A673 (cell line): Measurements from ENCODE around the gene SHISA7. TPM values are rescaled to one million over a fixed set of nuclear protein-coding genes. Genes with fewer than 3 reads are reported as not detected.
"Not testable (repeated sequence)": the region's sequence is repeated elsewhere in the genome, so short reads cannot be mapped to it uniquely, and the experiment has no call there.

Experiments used
- BruUV-seq: library from RNA; stranded (reverse); fragments of 400-500 nt; replicated peaks from 2 replicates; lab custom pipeline; 2021; lab: Mats Ljungman, UMichigan
- CTCF ChIA-PET: fragments of 300-600 bp; sonication (Branson Sonifier 250); formaldehyde crosslinking; loops from one replicate; lab custom pipeline; 2022; ENCODE audit warnings: antibody characterized with exemption; lab: Charles Lee
- POLR2A ChIA-PET: fragments of 300-600 bp; sonication (Branson Sonifier 250); formaldehyde crosslinking; loops from one replicate; lab custom pipeline; 2022; ENCODE audit warnings: antibody characterized with exemption; ENCODE audit not compliant: low non-redundant PET; lab: Charles Lee
- DNase-seq: peaks from one replicate; pipeline ENCODE4 v3.0.0-alpha.2; 2015; ENCODE audit warnings: low spot score
- H3K27ac ChIP-seq: fragments of 200-600 bp; sonication (generic); 2 replicates; pipeline ENCODE4 v1.5.1; 2016; ENCODE audit warnings: mixed run types, low read depth, mild to moderate bottlenecking, mixed read lengths, antibody characterized with exemption, low read length; ENCODE audit not compliant: poor library complexity, severe bottlenecking
- H3K27me3 ChIP-seq: fragments of 200-600 bp; sonication (generic); replicated peaks from 2 replicates; pipeline ENCODE4 v1.6.1; 2017; ENCODE audit warnings: mixed run types, low read depth, mild to moderate bottlenecking, mixed read lengths, antibody characterized with exemption, low read length; ENCODE audit not compliant: insufficient read depth, poor library complexity
- H3K36me3 ChIP-seq: fragments of 200-600 bp; sonication (generic); 2 replicates; pipeline ENCODE4 v1.6.1; 2016; ENCODE audit warnings: mixed run types, mild to moderate bottlenecking, mixed read lengths, antibody characterized with exemption, low read length; ENCODE audit not compliant: insufficient read depth, poor library complexity, severe bottlenecking
- H3K4me1 ChIP-seq: fragments of 200-600 bp; sonication (generic); 2 replicates; pipeline ENCODE4 v1.6.1; 2017; ENCODE audit warnings: mixed run types, mild to moderate bottlenecking, mixed read lengths, antibody characterized with exemption, low read length; ENCODE audit not compliant: insufficient read depth, poor library complexity, severe bottlenecking
- H3K4me3 ChIP-seq: fragments of 200-600 bp; sonication (generic); 2 replicates; pipeline ENCODE4 v1.5.1; 2016; ENCODE audit warnings: low read depth, mixed run types, mild to moderate bottlenecking, mixed read lengths, low read length; ENCODE audit not compliant: poor library complexity, severe bottlenecking
- H3K9me3 ChIP-seq: fragments of 200-600 bp; sonication (generic); 2 replicates; pipeline ENCODE4 v1.6.1; 2016; ENCODE audit warnings: mixed run types, low read depth, mild to moderate bottlenecking, mixed read lengths, antibody characterized with exemption, low read length; ENCODE audit not compliant: poor library complexity, severe bottlenecking
- EZH2 ChIP-seq: fragments of 200-600 bp; sonication (generic); IDR thresholded peaks from 2 replicates; pipeline ENCODE4 v1.6.1; 2017; ENCODE audit warnings: borderline replicate concordance, low read depth, mild to moderate bottlenecking, mixed read lengths, antibody characterized with exemption, low read length; ENCODE audit not compliant: poor library complexity, severe bottlenecking
- intact Hi-C: fragments of 100-400 bp; cut with micrococcal nuclease; formaldehyde crosslinking; loops from one replicate; pipeline ENCODE4 v1.10.0; 2022; ENCODE audit not compliant: unreplicated experiment
- total RNA-seq: library from RNA; stranded (reverse); gene quantifications from 2 replicates; pipeline ENCODE4 v1.2.3, GENCODE V29; 2021
- TF ChIP-seq, protein P1 (sequence below): fragments of 300-800, 200-600 bp; sonication (generic); conservative IDR thresholded peaks from 2 replicates; pipeline ENCODE4 v1.5.1; 2017; ENCODE audit warnings: low read depth, mild to moderate bottlenecking, antibody characterized with exemption, low read length, moderate library complexity, mixed read lengths

SHISA7 gene
- total RNA-seq, 1 experiment from 2014 or later: 0.21 TPM

DNA sequence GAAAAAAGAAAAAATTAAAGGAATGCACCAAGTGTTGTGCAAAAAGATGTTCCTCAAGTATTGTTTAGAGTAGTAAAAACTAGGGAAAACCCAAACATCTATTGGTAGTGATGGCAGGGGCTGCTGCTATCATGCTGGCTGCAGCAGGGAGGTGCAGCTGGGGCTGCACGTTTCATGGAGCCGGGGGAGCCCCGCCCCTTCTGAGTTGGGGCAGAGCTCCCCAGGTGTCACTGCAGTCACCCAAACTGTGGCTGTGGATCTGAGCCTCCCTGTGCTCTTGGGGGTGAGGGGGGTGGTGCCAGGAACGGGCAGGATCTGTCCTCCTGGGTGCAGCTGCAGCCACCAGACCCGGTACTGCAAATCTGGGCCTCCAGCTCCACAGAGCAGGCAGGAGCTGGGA, 24.0 kb downstream of the SHISA7 start:
- POLR2A ChIA-PET: no interaction called here

DNA sequence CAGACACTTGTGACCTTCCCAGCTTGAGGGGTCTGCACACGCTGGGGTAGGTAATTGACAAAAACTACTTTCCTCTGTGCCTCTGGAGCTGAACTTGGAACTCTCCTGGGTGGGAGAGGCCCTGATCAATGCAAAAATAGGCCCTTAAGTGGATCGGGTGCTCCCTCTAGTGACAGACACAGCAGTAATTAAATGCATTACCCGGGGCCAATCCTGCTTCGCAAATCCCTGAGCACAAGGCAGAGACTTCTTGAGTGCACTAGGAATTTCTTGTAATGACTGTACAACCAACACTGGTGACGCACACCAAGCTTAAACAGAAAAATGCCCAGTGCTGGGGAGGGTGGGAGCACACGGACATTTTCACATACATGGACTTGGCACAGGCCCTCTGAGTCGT, 24.9 kb downstream of the SHISA7 start:
- POLR2A ChIA-PET: no interaction called here
- H3K27me3 ChIP-seq: no peaks in the 10 kb centered on the region
- peak; percentile 87 for DNase-seq
- no TSS peak for BruUV-seq
- CTCF ChIA-PET: interaction anchor here (0.5 to 1.6 kb wide), 5 partner anchors 11 to 277 kb away, joined by 3 to 11 read pairs (median 7); partner anchors contain the start of gene UBE2S
- H3K9me3 ChIP-seq: no peaks in the 10 kb centered on the region
- TF ChIP-seq EZH2: no peak
- TF ChIP-seq, protein P1, sequence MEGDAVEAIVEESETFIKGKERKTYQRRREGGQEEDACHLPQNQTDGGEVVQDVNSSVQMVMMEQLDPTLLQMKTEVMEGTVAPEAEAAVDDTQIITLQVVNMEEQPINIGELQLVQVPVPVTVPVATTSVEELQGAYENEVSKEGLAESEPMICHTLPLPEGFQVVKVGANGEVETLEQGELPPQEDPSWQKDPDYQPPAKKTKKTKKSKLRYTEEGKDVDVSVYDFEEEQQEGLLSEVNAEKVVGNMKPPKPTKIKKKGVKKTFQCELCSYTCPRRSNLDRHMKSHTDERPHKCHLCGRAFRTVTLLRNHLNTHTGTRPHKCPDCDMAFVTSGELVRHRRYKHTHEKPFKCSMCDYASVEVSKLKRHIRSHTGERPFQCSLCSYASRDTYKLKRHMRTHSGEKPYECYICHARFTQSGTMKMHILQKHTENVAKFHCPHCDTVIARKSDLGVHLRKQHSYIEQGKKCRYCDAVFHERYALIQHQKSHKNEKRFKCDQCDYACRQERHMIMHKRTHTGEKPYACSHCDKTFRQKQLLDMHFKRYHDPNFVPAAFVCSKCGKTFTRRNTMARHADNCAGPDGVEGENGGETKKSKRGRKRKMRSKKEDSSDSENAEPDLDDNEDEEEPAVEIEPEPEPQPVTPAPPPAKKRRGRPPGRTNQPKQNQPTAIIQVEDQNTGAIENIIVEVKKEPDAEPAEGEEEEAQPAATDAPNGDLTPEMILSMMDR: peak; percentile 85
- no peak overlapping the region for H3K4me3 ChIP-seq
- H3K27ac ChIP-seq: no peak overlapping the region
- intact Hi-C loops: loop anchor here (1.0 to 5.0 kb wide), 2 partner anchors 126 to 277 kb away; no protein-coding TSS in a partner anchor
- no peaks in the 10 kb centered on the region for H3K4me1 ChIP-seq
- H3K36me3 ChIP-seq: no peaks in the 10 kb centered on the region

More for the DNA sequence above, 24.0 kb downstream of the SHISA7 start:
- H3K36me3 ChIP-seq: no peaks in the 10 kb centered on the region
- H3K9me3 ChIP-seq: no peaks in the 10 kb centered on the region
- intact Hi-C loops: loop anchor here (5.0 kb wide), 1 partner anchor 127 kb away; no protein-coding TSS in a partner anchor
- no TSS peak for BruUV-seq
- H3K27me3 ChIP-seq: no peaks in the 10 kb centered on the region
- CTCF ChIA-PET: interaction anchor here (0.6 to 1.6 kb wide), 4 partner anchors 206 to 278 kb away, joined by 3 to 11 read pairs (median 8); no protein-coding TSS in a partner anchor
- DNase-seq: no peak
- no peaks in the 10 kb centered on the region for H3K4me1 ChIP-seq
- no peak overlapping the region for H3K27ac ChIP-seq
- H3K4me3 ChIP-seq: no peak overlapping the region
- TF ChIP-seq EZH2: no peak
- TF ChIP-seq, protein P1: no peak

- no peak overlapping the region for H3K27ac ChIP-seq
- TF ChIP-seq EZH2: no peak
- TF ChIP-seq, protein P1: no peak
- no peak overlapping the region for H3K4me3 ChIP-seq
- no peak for DNase-seq
- CTCF ChIA-PET: no interaction called here
- POLR2A ChIA-PET: no interaction called here
- no peaks in the 10 kb centered on the region for H3K9me3 ChIP-seq
- no TSS peak for BruUV-seq
- H3K4me1 ChIP-seq: peaks cover 11% of the 10 kb centered on the region
- H3K27me3 ChIP-seq: no peaks in the 10 kb centered on the region
- intact Hi-C loops: no loop called here
- peaks cover 17% of the 10 kb centered on the region for H3K36me3 ChIP-seq
Measured at GRCh38 chr19:55410168-55410567, 32.9 kb downstream of the SHISA7 start.

DNA sequence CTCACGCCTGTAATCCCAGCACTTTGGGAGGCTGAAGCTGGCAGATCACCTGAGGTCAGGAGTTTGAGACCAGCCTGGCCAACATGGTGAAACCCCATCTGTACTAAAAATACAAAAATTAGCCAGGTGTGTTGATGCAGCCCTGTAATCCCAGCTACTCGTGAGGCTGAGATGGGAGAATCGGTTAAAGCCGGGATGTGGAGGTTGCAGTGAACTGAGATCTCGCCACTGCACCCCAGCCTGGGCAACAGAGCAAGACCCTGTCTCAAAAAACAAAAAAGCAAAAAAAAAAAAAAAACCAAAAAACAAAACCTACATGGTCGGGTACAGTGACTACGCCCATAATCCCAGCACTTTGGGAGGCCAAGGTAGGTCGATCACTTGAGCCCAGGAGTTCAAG, 33.9 kb downstream of the SHISA7 start:
- BruUV-seq, DNase-seq, CTCF ChIA-PET, H3K9me3 ChIP-seq, H3K27me3 ChIP-seq, POLR2A ChIA-PET, H3K4me3 ChIP-seq: not testable (repeated sequence)
- Histone ChIP-seq H3K36me3 (peaks cover 26% of the 10 kb centered on the region), H3K4me1 (peaks cover 18% of the 10 kb centered on the region), H3K27ac (peak overlapping the region; percentile 100)
- intact Hi-C loops: loop anchor here (5.0 kb wide), 1 partner anchor 193 kb away; the partner anchor contains the start of gene ZNF524
